SK-N-MC (cell line): ENCODE measurements around the gene LACRT.

Experiments used
- EZH2 ChIP-seq: fragments of 200-600 bp; sonication (generic); IDR thresholded peaks from one replicate; pipeline ENCODE4 v1.6.1; 2017; ENCODE audit warnings: antibody characterized with exemption
- POLR2AphosphoS5 ChIP-seq: IDR thresholded peaks from 2 replicates; pipeline ENCODE4 v1.6.1; 2012; ENCODE audit warnings: mild to moderate bottlenecking, low read depth, low read length, borderline replicate concordance

DNA sequence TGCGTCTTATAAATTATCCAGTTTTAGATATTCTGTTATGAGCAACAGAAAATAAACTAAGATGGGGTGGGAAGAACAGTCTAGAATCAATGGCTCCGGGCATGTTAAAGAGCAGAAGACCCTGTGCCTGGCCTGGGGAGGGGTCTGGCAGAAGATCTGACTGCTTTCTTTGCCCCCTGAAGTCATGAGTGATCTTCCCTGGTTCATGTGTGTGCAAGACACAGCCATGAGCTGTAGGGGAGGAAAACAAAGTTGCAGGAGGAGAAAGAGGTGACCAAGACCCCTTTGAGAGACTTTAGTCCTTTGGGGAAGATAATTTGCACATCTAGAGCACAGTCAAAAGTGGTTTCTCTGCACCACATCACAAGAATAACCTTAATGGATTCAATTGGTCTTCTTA, 4.8 kb downstream of the LACRT start:
- TF ChIP-seq POLR2AphosphoS5 (no peak), EZH2 (no peak)
